ENCODE measurements around the gene CCDC6. TPM values are rescaled to one million over a fixed set of nuclear protein-coding genes. Genes with fewer than 3 reads are reported as not detected.
A peak's percentile ranks its signal among the peaks of the same experiment; 100 is the strongest.

Gene CCDC6
- total RNA-seq, 4 donors from 2014 or later, result 20.1 to 30.6 (median 24.1) TPM

DNA sequence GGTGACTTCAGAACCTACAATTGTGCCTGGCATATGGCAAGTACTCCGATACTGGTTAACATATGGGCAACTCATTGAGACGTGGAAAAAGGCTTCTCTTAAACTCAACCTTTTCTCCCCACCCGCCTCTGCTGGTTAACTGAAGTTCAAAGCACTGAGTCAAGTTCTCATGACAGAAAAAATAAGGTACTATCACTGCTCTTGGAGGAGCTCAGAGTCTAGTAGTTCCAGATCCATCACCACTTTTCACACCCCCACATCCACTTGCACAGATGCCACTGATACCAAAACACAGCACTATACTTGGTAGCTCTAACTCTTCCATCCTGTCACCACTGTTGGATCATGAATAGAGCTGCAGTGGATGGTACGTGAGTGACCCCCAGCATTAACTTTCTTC lies 36.2 kb downstream of the CCDC6 start:
- no peaks in the 10 kb centered on the region for H3K9me3 ChIP-seq
- no peak for TF ChIP-seq EP300 (IDR thresholded peaks at IDR 0.05)
- TF ChIP-seq, protein P1, sequence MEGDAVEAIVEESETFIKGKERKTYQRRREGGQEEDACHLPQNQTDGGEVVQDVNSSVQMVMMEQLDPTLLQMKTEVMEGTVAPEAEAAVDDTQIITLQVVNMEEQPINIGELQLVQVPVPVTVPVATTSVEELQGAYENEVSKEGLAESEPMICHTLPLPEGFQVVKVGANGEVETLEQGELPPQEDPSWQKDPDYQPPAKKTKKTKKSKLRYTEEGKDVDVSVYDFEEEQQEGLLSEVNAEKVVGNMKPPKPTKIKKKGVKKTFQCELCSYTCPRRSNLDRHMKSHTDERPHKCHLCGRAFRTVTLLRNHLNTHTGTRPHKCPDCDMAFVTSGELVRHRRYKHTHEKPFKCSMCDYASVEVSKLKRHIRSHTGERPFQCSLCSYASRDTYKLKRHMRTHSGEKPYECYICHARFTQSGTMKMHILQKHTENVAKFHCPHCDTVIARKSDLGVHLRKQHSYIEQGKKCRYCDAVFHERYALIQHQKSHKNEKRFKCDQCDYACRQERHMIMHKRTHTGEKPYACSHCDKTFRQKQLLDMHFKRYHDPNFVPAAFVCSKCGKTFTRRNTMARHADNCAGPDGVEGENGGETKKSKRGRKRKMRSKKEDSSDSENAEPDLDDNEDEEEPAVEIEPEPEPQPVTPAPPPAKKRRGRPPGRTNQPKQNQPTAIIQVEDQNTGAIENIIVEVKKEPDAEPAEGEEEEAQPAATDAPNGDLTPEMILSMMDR (IDR thresholded peaks at IDR 0.05), result no peak
- DNase-seq (ENCODE audit: low spot score in 2 of 2), result no peak
- no peak overlapping the region for H3K27ac ChIP-seq
- H3K4me3 ChIP-seq, result no peak overlapping the region
- H3K27me3 ChIP-seq, result no peaks in the 10 kb centered on the region
- H3K4me1 ChIP-seq, result peaks cover 0 to 41% (median 5%) of the 10 kb centered on the region in 4 donors
- no peaks in the 10 kb centered on the region for H3K36me3 ChIP-seq
- WGBS, 2 donors, result 93 to 97% methylated on average over 4 of the region's 4 CpGs

DNA sequence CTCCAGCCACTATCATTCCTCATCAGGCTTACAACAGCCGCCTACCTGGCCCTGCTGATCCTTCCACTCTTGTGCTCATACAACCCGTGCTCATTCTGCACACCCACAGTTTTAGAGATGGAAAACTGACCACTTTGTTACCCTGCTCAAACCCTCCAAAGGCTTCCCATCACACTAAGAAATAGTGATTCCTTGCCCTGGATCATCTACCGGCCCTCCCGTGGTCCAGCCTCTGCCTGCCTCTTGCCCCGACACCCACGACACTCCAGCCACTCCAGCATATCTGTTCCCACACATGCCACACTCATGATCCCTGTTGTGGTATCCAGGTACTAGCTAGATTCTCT lies 36.8 kb downstream of the CCDC6 start:
- Histone ChIP-seq H3K36me3 (no peaks in the 10 kb centered on the region), H3K27me3 (no peaks in the 10 kb centered on the region), H3K4me3 (no peak overlapping the region), H3K27ac (no peak overlapping the region), H3K4me1 (peaks cover 0 to 43% (median 5%) of the 10 kb centered on the region in 4 donors), H3K9me3 (no peaks in the 10 kb centered on the region)
- no peak for DNase-seq (ENCODE audit: low spot score in 2 of 2)
- TF ChIP-seq POLR2A (IDR thresholded peaks at IDR 0.05), result no peak
- WGBS, 2 donors, result 92 to 95% methylated on average over 6 of the region's 6 CpGs

GRCh38 chr10:59868696-59869593 lies 37.4 kb downstream of the CCDC6 start:
- no peaks in the 10 kb centered on the region for H3K27me3 ChIP-seq
- no peak overlapping the region for H3K27ac ChIP-seq
- H3K36me3 ChIP-seq, result no peaks in the 10 kb centered on the region
- H3K9me3 ChIP-seq, result no peaks in the 10 kb centered on the region
- DNase-seq (ENCODE audit: low spot score in 2 of 2), result no peak
- no peak overlapping the region for H3K4me3 ChIP-seq
- peaks cover 0 to 43% (median 5%) of the 10 kb centered on the region in 4 donors for H3K4me1 ChIP-seq
- 84 to 87% methylated on average over 6 of the region's 6 CpGs for WGBS, 2 donors
- TF ChIP-seq EP300 (IDR thresholded peaks at IDR 0.05), result no peak
- no peak for TF ChIP-seq POLR2A (IDR thresholded peaks at IDR 0.05)
- TF ChIP-seq, protein P1 (IDR thresholded peaks at IDR 0.05), result no peak

GRCh38 chr10:59867590-59867989 lies 38.8 kb downstream of the CCDC6 start:
- peaks cover 0 to 33% (median 0%) of the 10 kb centered on the region in 4 donors for H3K4me1 ChIP-seq
- TF ChIP-seq EP300 (IDR thresholded peaks at IDR 0.05) (no peak), POLR2A (IDR thresholded peaks at IDR 0.05) (no peak)
- TF ChIP-seq, protein P1 (IDR thresholded peaks at IDR 0.05), result no peak
- WGBS, 2 donors, result 88 to 94% methylated on average over 7 of the region's 7 CpGs
- no peaks in the 10 kb centered on the region for H3K36me3 ChIP-seq
- H3K27ac ChIP-seq, result no peak overlapping the region
- H3K27me3 ChIP-seq, result no peaks in the 10 kb centered on the region
- DNase-seq (ENCODE audit: low spot score in 2 of 2), result no peak
- H3K9me3 ChIP-seq, result no peaks in the 10 kb centered on the region
- no peak overlapping the region for H3K4me3 ChIP-seq

GRCh38 chr10:59865101-59865500 lies 41.3 kb downstream of the CCDC6 start:
- DNase-seq (ENCODE audit: low spot score in 2 of 2), result no peak
- no peaks in the 10 kb centered on the region for H3K27me3 ChIP-seq
- H3K27ac ChIP-seq, result no peak overlapping the region
- TF ChIP-seq, protein P1 (IDR thresholded peaks at IDR 0.05), result peak in 1 of 5 experiments; percentile 25
- TF ChIP-seq POLR2A (IDR thresholded peaks at IDR 0.05), result no peak
- no peak for TF ChIP-seq EP300 (IDR thresholded peaks at IDR 0.05)
- peaks cover 0 to 6% (median 0%) of the 10 kb centered on the region in 4 donors for H3K9me3 ChIP-seq
- H3K4me1 ChIP-seq, result peaks cover 0 to 27% (median 0%) of the 10 kb centered on the region in 4 donors
- 54 to 57% methylated on average over 5 of the region's 5 CpGs for WGBS, 2 donors
- H3K36me3 ChIP-seq, result peaks cover 0 to 8% (median 0%) of the 10 kb centered on the region in 3 donors
- H3K4me3 ChIP-seq, result no peak overlapping the region
